ENCODE results near the gene AACS. TPM values are rescaled to one million over a fixed set of nuclear protein-coding genes. Genes with fewer than 3 reads are reported as not detected.

Gene AACS
- polyA plus RNA-seq, 2 of the 4 experiments (the other 2 are of a cell fraction), result 18.6 to 20.4 TPM

GRCh38 chr12:125175576-125175975 lies 110.3 kb downstream of the AACS start:
- ATAC-seq (no peak), FAIRE-seq (no peak), DNase-seq (ENCODE audit: low read depth in 1 of 2, low spot score in 1 of 2) (no peak)
- ChIA-PET POLR2A (no interaction called here), CTCF (interaction anchor here (0.7 to 1.9 kb wide), 3 partner anchors 11 to 1290 kb away, joined by 3 to 5 read pairs (median 3); no protein-coding TSS in a partner anchor)
- no peak for TF ChIP-seq PHF8 (IDR thresholded peaks at IDR 0.05; ENCODE audit: borderline replicate concordance, low read depth)
- TF ChIP-seq TFCP2L1 (CRISPR knock-in tag; IDR thresholded peaks at IDR 0.05), result no peak
- no peak for TF ChIP-seq RCOR1 (IDR thresholded peaks at IDR 0.05; ENCODE audit: low read depth, low read length)
- TF ChIP-seq BCL3 (IDR thresholded peaks at IDR 0.05), result no peak
- TF ChIP-seq HOXA7 (CRISPR knock-in tag; IDR thresholded peaks at IDR 0.05), result no peak
- no peak for TF ChIP-seq NPAS2 (CRISPR knock-in tag; IDR thresholded peaks at IDR 0.05; ENCODE audit: borderline replicate concordance)
- TF ChIP-seq CTCF (IDR thresholded peaks at IDR 0.05), result no peak
- TF ChIP-seq, protein P1, sequence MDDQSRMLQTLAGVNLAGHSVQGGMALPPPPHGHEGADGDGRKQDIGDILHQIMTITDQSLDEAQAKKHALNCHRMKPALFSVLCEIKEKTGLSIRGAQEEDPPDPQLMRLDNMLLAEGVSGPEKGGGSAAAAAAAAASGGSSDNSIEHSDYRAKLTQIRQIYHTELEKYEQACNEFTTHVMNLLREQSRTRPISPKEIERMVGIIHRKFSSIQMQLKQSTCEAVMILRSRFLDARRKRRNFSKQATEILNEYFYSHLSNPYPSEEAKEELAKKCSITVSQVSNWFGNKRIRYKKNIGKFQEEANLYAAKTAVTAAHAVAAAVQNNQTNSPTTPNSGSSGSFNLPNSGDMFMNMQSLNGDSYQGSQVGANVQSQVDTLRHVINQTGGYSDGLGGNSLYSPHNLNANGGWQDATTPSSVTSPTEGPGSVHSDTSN (IDR thresholded peaks at IDR 0.05), result no peak
- TF ChIP-seq ZNF302 (CRISPR knock-in tag; IDR thresholded peaks at IDR 0.05), result no peak
- no peak for TF ChIP-seq BHLHE40 (IDR thresholded peaks at IDR 0.05; ENCODE audit: low read depth, low read length)
- TF ChIP-seq ATOH8 (CRISPR knock-in tag; IDR thresholded peaks at IDR 0.05; ENCODE audit: low read depth), result no peak
- no peak for TF ChIP-seq NFE2L2 (conservative IDR thresholded peaks at IDR 0.05; ENCODE audit: low read length)
- no peak for TF ChIP-seq MAZ (IDR thresholded peaks at IDR 0.05; ENCODE audit: borderline replicate concordance, low read depth, low read length)
- no peak for TF ChIP-seq CBX2 (IDR thresholded peaks at IDR 0.05; ENCODE audit: borderline replicate concordance, low read depth)
- Histone ChIP-seq H3K4me1 (no peaks in the 10 kb centered on the region), H3K27ac (no peak overlapping the region), H3K4me2 (no peak overlapping the region), H3K9me3 (peaks cover 6% of the 10 kb centered on the region; the same call in 1 of the 3 replicates), H3K4me3 (no peak overlapping the region)

DNA sequence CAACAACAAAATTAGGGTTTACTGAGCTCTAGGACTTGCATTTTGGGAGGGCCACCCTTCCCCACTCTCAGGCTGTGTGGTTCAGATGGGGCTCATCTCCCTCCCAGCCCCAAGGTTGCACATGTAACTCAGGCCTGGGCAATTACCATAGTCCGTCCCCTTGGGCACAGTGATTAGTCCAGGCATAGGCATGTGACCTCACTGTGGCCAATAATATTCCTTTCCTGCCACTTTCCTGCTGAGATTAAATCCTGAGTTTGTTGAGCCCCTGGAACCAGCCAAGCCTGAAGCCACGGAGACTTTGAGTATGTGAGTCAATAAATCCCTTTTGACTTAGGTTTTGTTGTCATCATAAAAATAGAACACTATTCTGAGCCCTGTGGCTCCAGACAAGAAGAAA lies 113.0 kb downstream of the AACS start:
- no peak overlapping the region for H3K27ac ChIP-seq
- DNase-seq (ENCODE audit: low read depth in 1 of 2, low spot score in 1 of 2) (no peak), ATAC-seq (peak in 1 of 2 experiments; percentile 21; a peak in 1 of 6 replicates), FAIRE-seq (no peak)
- CTCF ChIA-PET, result interaction anchor here (0.6 kb wide), 1 partner anchor 10 kb away, joined by 3 read pairs; no protein-coding TSS in a partner anchor
- WGBS (ENCODE audit: missing lambda C conversion rate), result 14% methylated on average over 2 of the region's 2 CpGs
- H3K9me3 ChIP-seq, result peaks cover 6% of the 10 kb centered on the region; the same call in 1 of the 3 replicates
- no peak overlapping the region for H3K4me3 ChIP-seq
- H3K4me2 ChIP-seq, result no peak overlapping the region
- POLR2A ChIA-PET, result no interaction called here
- no peak for TF ChIP-seq CBX8 (IDR thresholded peaks at IDR 0.05)
- TF ChIP-seq, protein P2, sequence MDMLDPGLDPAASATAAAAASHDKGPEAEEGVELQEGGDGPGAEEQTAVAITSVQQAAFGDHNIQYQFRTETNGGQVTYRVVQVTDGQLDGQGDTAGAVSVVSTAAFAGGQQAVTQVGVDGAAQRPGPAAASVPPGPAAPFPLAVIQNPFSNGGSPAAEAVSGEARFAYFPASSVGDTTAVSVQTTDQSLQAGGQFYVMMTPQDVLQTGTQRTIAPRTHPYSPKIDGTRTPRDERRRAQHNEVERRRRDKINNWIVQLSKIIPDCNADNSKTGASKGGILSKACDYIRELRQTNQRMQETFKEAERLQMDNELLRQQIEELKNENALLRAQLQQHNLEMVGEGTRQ (IDR thresholded peaks at IDR 0.05), result 0 out of 2 replicates have a peak, but pooled peaks have one; percentile 21
- no peaks in the 10 kb centered on the region for H3K4me1 ChIP-seq

GRCh38 chr12:125180144-125180543 lies 114.9 kb downstream of the AACS start:
- H3K4me3 ChIP-seq, result no peak overlapping the region
- ATAC-seq (no peak), FAIRE-seq (no peak), DNase-seq (ENCODE audit: low read depth in 1 of 2, low spot score in 1 of 2) (no peak)
- ChIA-PET POLR2A (no interaction called here), CTCF (interaction anchor here (0.7 to 2.0 kb wide), 3 partner anchors 9 to 23 kb away, joined by 4 to 6 read pairs (median 5); no protein-coding TSS in a partner anchor)
- no peak overlapping the region for H3K4me2 ChIP-seq
- H3K9me3 ChIP-seq, result peaks cover 4% of the 10 kb centered on the region; the same call in 1 of the 3 replicates
- peaks cover 7% of the 10 kb centered on the region; the same call in 1 of the 3 replicates for H3K4me1 ChIP-seq
- no peak overlapping the region for H3K27ac ChIP-seq
- WGBS (ENCODE audit: missing lambda C conversion rate), result 24% methylated on average over 3 of the region's 3 CpGs
- TF ChIP-seq HMGXB4 (CRISPR knock-in tag; IDR thresholded peaks at IDR 0.05; ENCODE audit: borderline replicate concordance) (no peak), MAFK (IDR thresholded peaks at IDR 0.05; ENCODE audit: partially characterized antibody) (no peak), CTCF (IDR thresholded peaks at IDR 0.05) (no peak), FOSL2 (IDR thresholded peaks at IDR 0.05) (no peak), FOSL2 (CRISPR knock-in tag; IDR thresholded peaks at IDR 0.05) (no peak), HOXB5 (CRISPR knock-in tag; IDR thresholded peaks at IDR 0.05) (no peak), NPAS2 (CRISPR knock-in tag; IDR thresholded peaks at IDR 0.05; ENCODE audit: borderline replicate concordance) (no peak), CEBPB (IDR thresholded peaks at IDR 0.05) (no peak), RNF2 (IDR thresholded peaks at IDR 0.05; ENCODE audit: borderline replicate concordance, low read depth) (no peak), HDAC2 (IDR thresholded peaks at IDR 0.05) (no peak), ZNF302 (CRISPR knock-in tag; IDR thresholded peaks at IDR 0.05) (no peak)

Measured in A549 (cell line).